IPS-NIHi7 (cell line): Measurements from ENCODE around the gene ADCY4.
"Not testable (repeated sequence)": the region's sequence is repeated elsewhere in the genome, so short reads cannot be mapped to it uniquely, and the experiment has no call there.

ENCODE experiments used
- DNase-seq: peaks from one replicate; pipeline ENCODE4 v3.0.0; 2012; ENCODE audit warnings: mixed read lengths; ENCODE audit errors: extremely low spot score

Gene ADCY4

DNA sequence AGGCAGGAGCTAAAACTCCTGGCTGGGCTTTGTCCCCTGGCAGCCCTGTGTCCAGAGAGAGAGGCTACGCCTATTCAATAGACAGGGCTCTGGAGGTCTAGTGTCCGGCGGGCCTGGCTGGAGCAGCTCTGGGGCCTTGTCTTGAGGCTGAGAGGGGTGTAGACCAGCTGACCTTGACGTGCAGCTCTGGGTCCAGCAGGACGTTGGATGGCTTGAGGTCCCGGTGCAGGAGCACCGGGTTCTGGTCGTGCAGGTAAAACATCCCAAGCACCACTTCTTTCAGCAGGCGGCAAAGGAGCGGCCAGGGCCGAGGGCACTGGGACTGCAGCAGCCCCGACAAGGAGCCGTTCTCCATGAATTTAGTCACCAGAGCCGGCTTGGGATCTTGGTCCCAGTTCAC, 4.0 kb upstream of the ADCY4 start:
- DNase-seq = no peak

DNA sequence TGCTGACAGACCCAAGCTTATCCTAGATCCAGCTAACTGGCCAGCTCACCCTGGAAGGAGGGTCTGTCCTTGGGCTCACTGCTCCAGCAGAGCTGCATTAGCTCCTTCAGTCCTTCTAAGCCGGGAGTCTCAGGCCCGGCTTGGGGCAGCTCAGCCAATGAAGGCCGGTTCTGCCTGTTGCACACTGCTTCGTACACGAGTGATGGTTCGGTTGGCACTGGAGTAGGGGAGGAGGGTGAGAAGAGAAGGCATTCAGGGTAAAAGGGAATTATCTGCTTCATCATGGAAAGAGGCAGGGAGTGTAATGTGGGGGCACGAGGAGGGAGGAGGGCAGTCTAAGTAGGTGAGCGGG, 2.9 kb upstream of the ADCY4 start:
- DNase-seq = no peak

DNA sequence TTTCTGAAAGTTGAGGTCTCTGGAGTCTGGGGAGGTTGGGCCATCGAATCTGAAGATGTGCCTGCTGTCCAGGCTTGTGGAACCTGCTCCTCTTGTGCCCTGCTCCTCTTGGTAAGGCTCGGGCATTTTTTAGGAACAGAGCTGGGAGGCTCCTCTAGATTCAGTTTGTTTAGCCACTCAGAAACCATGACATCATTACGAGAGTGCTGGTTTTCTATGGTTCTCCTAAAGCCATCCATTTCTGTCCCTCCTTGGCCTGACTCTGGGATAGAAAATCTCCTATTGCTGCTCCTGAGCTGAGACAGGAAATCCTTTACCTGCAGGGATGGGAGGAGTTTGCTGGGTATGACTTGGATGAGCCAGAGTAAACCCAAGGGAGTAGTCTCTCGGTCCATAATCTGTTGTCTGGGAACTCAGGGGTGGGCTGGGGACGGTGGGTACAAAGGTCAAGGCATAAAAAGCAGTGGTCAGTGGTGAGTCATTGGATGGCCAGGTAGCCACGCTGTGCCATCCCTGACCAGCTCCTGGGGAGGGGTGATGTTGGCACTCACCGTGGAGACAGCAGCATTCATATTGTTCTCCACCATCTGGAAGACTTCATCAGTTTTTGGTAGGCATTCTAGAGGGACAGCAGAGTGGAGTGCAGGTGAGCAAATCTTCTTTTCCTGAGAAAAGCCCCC, 2.4 kb upstream of the ADCY4 start:
- DNase-seq = no peak

DNA sequence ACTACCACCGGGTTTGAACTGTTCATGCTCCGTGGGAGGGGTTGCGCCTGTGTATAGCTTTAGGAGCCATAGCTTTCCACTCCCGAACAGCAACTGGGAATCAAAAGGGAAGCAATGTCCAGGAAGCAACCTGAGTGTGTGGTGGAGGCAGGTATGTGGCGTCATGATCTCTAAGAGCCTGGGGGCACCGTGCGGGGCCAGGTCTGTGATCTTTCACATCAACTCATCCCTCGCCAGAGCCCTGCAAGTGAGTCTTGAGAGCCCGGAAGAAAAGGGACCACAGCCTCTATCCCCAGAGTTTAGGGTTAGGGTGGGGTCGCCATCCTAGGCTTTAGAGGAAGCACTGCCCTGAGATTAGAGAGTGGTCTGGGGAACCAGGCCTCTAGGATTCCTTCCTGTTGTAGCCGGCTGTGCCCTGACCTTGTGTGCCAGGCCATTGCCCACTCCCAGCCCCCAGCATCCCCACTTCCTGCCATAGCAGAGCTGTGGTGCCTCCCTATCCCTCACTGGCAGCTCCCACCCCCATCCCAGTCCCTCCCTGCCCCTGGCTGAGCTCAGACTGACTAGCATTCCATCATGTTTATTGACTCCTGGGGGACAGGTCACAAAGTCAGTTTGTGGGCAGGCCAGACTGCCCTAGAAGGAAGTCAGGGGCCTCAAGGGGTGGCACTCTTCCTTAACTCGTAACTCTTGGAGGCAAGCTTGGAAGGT, 745 bp upstream of the ADCY4 start:
- no peak for DNase-seq

DNA sequence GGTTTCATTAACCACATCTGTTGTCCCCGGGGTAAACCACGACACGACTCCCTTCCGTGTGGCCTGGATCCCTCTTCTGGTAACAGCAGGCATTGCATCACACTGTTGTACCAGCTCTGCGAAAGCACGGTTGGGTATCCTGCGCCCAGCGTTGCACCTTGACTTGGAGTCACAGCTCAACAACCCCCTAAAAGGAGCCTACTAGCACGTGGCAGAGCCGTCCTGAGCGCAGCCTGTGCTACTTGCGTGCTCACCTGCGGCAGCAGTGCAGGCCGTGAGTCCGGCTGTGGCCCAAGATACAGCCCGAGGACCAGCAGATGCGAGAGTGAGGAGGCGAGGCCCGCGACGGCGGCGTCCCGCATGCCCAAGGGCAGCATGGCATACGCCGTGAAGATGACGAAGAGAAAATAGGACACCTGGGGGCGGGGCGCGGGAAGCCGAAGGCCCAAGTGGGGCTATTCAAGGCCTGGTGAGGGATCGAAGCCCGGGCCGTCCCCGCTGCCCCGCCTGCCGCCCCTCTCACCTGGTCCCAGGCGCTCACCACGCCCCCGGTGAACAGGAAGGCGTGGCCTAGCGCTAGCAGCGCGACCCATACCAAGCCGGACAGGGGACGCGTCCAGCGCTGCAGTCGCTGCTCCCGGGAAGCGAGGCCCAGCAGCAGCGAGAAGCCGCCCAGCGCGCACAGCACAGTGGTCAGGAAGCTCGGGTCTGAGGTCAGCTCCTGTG, 2.4 kb downstream of the ADCY4 start:
- peak; percentile 85 for DNase-seq

DNA sequence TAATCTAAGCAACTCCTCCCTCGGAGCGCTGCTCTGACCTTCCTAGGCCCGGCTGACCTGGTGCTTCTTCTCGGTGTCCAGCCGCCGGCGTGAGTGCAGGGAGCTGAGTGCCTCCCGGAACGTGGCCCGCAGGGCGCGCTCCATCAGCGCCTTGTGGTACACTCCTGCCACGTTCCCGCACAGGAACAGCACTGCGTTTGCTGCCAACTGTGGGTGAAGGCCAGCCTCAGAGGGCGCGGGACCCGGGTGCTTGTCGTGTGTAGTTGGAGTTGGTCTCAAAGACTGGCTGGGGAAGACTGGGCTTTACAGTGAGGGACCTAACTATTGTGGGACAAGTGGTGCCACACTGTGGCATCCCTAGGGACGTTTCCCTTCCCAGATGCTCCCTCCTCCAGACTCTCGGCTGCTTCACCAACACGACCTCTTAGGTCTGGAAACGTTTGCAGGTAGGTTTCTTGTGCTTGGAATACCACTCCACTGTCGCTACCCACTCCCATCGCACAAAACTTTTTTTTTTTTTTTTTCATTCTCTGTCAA, 3.1 kb downstream of the ADCY4 start:
- no peak for DNase-seq

DNA sequence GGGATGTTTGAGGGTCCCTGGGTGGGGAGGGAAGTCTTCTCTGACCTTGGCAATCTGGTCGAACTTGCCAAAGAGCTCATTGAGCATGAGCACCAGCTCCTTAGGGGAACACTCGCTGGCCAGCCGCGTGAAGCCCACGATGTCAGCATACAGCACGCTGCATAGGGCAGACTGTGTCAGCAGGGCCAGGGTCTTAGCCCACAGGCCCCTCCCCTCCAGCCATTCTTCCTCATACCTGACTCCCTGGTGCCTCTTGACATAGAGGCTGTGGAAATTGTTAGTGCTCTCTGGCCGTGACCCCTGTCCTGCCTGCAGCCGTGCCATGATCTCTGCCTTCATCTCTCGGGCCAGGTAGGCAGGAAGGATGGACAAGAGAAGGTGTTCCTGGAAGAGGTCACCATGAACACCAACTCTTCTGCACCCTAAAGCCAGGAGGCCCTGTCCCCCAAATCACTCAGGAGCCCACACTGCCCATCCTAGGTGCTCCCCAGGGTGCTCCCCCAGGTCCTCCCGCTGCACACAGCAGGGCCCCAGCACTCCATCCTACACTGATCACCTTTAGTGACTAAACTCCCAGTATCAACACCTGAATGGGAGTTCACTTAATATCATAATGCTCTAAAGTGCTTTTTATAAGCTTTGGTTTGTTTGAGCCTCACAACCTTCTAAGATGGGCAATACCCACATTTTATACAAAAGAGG, 3.7 kb downstream of the ADCY4 start:
- DNase-seq = no peak

DNA sequence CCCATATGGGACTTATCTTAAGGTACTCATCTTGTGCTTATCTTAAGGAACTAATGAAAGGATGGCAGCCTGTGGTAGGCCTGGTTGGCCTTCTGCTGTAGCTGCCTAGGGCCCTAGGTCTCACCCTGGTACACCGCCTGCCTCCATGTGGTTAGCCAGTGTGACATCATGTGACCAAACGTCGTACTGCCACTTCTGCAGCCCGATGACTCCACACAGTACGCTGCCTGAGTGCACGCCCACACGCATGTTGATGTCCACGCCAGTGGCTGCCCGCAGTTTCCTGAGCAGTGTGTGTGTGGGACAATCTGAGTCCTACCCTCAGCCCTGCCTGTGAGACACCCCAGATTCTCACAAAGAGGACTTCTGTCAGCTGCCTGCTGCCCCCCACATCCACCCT, 5.1 kb downstream of the ADCY4 start:
- no peak for DNase-seq

DNA sequence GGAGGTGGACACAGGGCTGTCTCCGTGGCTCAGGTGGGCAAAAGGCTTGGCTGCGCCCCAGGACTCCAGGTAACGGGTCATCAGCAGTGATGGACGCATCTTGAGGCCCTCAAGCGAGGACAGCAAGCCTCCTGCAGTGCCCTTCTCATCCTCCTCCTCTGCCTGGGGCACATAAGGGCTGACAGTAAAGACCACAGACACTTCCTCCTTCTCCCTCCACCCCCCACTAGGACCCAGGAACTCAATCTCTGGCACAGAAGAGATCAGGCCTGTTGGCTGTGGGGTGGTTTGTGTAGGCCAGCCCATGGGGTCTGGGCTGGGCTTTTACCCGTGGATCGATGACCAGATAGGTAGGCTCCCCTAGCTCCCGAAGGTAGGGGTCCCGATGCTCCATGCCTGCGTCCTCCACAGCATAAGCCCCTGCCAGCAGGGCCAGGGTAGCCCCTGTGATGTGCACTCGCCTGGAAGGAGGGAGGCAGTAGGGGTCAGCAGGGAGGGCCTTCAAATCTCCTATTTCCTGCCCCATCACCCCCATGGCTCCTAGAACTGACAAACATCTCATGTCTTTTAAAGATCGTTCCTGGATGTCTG, 5.7 kb downstream of the ADCY4 start:
- DNase-seq = no peak

DNA sequence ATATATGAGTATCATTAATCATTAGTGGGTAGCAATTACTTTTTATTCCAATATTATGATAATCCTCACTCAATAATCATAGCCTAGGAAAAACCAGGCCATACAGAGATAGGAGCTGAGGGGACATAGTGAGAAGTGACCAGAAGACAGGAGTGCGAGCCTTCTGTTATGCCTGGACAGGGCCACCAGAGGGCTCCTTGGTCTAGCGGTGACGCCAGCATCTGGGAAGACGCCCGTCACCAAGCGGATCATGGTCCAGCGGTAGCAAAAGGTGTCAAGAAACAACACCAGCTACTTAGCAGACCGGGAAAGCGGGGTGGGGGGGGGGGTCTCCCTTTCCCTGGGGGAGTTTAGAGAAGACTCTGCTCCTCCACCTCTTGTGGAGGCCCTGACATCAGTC, 7.0 kb downstream of the ADCY4 start:
- DNase-seq = not testable (repeated sequence)

DNA sequence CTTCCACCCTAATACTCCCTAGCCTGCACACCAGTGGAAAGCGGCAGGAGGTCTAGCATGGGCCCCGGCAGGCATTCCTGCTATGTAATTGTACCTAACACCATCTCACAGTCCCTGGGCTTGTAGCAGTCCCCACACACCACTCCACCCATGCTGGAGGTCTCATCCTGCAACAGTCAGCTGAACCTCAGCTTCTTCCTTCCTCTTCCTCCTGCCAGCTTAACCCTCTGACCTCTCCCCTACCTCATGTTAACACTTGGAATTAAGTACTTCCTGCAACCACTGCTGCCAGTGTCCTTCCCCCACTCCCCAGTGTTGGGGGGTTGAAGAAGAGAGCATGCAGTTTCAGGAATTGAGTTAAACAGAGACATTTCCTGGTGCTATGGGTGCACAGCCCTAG, 7.6 kb downstream of the ADCY4 start:
- no peak for DNase-seq

DNA sequence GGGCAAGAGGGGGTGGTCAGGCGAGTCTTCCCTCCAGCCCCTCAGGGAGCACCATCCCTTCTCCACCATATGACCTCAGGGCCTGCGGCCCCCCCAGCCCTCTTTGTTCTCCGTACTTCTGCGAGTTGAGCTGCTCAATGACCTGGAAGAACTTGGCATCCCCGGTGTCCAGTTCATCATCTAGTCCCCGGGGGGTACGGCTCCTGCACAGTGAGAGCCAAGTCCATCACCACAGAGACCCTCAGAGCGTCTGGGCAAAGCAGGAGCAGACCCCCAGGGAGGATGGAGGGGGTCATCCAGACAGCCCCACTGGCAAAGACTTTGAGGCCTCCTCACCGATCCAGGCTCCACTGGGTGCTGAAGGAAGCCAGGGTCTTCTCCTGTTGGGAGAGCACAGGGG, 8.9 kb downstream of the ADCY4 start:
- DNase-seq = no peak

DNA sequence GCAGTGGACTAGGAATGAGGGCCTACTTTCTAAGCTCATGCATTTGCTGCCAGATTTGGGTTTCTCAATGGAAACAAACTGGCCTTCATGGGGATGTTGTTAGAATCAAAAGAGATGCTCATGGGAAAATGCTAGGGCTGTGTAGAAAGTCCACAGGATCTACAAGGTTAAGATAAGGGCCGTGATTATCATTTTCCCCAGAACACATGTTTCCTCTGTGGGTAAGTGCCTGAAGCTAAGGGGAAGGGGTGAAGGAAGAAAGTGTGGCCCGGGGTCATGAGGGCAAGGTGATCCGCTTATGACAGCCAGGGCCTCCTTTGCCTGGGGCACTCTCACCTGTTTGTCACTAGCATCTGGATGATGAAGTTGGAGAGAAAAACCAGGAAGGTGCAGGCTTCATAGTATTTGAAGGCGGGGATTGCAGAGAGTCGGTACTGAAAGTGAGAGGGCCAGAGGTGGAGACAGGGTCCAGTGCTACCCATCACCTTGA, 9.8 kb downstream of the ADCY4 start:
- DNase-seq = no peak

DNA sequence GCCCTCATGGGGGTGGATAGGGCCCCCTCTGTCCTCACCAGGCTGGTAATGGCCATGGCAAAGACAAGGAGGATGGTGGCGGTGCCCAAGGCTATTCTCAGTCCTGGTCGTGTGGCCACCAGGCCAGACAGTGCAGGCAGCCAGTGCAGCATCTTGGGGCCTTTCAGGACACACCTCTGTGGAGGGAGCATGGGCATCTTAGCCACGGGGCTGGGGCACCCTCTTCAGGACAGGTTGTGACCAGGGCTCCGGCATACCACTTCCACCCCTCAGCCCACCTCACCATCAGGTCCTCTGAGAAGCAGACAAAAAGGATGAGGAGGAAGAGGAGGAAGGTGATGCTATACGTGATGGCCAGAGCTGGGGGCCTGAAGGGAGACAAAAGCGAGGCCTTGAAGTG, 10.8 kb downstream of the ADCY4 start:
- DNase-seq = no peak

DNA sequence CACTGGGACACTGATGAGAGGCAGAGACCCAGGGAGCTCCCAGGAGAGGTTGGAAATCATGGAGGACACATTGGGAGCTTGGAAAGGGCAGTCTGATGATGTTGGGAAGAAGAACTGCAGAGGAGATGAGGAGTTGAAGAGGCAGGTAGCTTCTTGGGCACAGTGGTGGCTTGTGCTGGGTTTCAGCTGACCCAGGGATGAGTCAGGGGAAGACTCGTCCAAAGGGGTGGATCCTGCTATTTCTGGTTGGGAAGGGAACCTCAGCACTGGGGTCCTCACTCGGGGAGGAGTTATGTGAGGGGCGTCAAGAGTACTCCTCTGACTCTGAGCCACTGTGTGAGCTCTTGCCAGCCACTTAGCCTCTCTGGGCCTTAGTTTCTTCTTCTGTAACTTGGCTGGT, 11.5 kb downstream of the ADCY4 start:
- no peak for DNase-seq

DNA sequence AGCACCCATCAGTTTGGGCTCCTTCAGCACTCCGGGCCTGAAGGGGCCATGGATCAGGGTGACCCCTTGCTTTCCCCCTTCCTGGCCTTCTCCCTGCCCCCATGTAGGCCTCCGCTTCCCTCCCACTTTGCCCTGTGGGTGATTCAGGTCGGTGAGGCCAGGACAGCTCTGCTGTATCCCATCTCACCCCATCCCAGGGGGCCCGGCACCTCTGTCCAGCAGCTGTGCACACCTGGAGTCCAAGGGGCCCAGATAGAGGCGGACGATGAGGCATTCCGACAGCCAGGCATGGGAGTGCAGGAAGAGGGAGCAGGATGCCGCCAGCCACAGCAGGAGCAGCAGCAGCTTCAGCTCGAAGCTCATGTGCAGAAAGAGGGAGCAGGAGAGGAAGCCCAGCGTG, 12.2 kb downstream of the ADCY4 start:
- no peak for DNase-seq

DNA sequence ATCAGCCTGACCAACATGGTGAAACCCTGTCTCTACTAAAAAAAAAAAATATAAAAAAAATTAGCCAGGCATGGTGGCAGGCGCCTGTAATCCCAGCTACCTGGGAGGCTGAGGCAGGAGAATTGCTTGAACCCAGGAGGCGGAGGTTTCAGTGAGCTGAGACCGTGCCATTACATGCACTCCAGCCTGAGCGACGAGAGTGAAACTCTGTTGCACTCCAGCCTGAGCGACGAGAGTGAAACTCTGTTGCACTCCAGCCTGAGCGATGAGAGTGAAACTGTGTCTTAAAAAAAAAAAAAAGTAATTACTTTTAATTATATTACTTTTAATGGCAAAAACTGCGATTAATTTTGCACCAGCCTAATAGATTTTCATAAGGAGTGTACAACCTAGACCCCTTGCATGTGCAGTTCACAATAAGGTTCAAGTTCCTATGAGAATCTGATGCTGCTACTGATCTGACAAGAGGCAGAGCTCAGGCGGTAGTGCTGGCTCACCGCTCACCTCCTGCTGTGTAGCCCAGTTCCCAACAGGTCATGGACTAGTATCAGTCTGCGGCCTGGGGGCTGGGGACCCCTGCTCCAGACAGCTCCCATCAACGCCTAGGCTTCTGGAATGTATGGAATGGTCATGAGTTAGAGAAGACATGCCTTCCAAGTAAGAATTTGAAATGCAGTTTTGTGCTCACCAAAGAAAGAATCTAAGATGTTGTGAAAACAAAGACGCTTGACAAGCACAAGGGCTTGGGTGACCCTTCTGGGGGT, 13.5 kb downstream of the ADCY4 start:
- no peak for DNase-seq

DNA sequence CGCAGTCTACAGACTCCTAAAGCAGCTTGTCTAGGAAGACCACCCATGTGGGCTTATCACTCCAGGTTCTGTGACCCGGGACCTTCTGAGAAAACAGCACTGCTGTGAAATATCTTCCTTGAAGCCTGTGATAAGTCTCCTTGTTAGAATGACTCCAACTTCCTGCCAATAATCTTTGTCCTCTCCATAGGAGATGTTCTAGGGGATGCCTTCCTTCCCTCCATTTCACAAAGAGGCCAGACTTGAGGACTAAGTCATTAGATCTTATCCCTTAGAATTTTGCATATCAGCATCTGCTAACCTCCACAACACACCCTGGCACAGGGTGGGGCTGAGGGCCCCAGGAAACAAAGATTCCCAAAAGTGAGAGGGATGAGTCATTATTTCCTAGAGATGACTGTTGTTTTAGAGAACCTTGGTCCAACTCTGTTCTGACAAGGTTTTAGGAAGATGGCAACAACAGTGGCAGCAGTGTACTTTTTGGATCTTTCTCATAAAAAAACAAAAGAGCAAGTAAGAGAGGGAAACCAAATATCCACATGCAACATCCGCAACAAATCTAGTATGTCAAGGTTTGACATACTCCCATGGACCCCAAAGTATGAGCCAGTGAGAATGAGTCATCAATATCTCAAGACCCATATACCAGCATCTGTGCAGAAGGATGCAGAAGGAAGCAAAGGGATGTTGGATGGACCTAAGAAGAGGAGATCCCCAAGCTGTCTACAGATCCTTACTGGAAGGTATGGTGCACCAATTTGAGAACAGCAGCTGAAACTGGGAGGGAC, 17.5 kb downstream of the ADCY4 start:
- DNase-seq = no peak

DNA sequence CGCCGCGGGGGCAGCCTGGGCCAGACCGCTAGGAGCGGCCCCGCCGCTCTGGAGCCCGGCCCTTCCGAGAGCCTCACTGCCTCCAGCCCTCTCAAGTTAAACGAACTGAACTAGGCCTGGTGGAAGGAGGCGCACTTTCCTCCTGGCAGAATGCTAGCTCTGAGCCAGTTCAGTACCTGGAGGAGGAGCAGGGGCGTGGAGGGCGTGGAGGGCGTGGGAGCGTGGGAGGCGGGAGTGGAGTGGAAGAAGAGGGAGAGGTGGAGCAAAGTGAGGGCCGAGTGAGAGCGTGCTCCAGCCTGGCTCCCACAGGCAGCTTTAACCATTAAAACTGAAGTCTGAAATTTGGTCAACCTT, 18.3 kb downstream of the ADCY4 start:
- no peak for DNase-seq
